GM12892 (cell line): Measurements from ENCODE around the gene TMEM126B.

Experiments used
- POLR2A ChIP-seq: IDR thresholded peaks from 2 replicates; pipeline ENCODE4 v1.6.1; 2011; ENCODE audit warnings: low read depth, low read length, control low read depth
- POLR2AphosphoS5 ChIP-seq: IDR thresholded peaks from 2 replicates; pipeline ENCODE4 v1.6.1; 2011; ENCODE audit warnings: low read depth, low read length, control low read depth

- TF ChIP-seq POLR2A (no peak), POLR2AphosphoS5 (no peak)
Measured at GRCh38 chr11:85582111-85582510, 46.3 kb upstream of the TMEM126B start.
